SK-N-SH (cell line): ENCODE data around the gene STAT1. TPM values are rescaled to one million over a fixed set of nuclear protein-coding genes. Genes with fewer than 3 reads are reported as not detected.
A peak's percentile ranks its signal among the peaks of the same experiment; 100 is the strongest.

ENCODE experiments used
- CTCF ChIA-PET: fragments of 300-600, 350-600 bp; formaldehyde crosslinking; extraction: SDS; loops from one replicate; lab custom pipeline; 2021; lab: Yijun Ruan, JAX
- POLR2A ChIA-PET: fragments of 350-600 bp; sonication (Branson Sonifier 250); formaldehyde crosslinking; extraction: SDS; loops from one replicate; lab custom pipeline; 2020; ENCODE audit warnings: antibody characterized with exemption, inconsistent platforms; lab: Yijun Ruan, JAX
- DNase-seq: peaks from one replicate; pipeline ENCODE4 v3.0.0; 2012
- H2AFZ ChIP-seq: fragments of 200-600 bp; sonication (generic); 2 replicates; pipeline ENCODE4 v1.8.1; 2016; ENCODE audit warnings: antibody characterized with exemption, mild to moderate bottlenecking, low read depth
- H3F3A ChIP-seq: fragments of 200-600 bp; sonication (generic); replicated peaks from 2 replicates; pipeline ENCODE3; 2016; ENCODE audit warnings: antibody characterized with exemption, mild to moderate bottlenecking; ENCODE audit not compliant: insufficient read depth
- H3K27ac ChIP-seq, 2 experiments: fragments of 200-500 bp in 1 of 2; fragments of 200-600 bp in 1 of 2; sonication (Bioruptor generic) in 1 of 2; sonication (generic), shearing (Covaris generic) in 1 of 2; 2 replicates each; pipeline versions ENCODE4 v1.5.1 to v1.6.1; 2014 to 2016; ENCODE audit warnings: low read depth in 2 of 2, inconsistent platforms in 1 of 2, low read length in 1 of 2, mild to moderate bottlenecking in 1 of 2, mixed read lengths in 1 of 2
- H3K27me3 ChIP-seq: fragments of 200-600 bp; sonication (generic), shearing (Covaris generic); 2 replicates; pipeline ENCODE4 v1.6.1; 2016; ENCODE audit warnings: mixed run types; ENCODE audit not compliant: insufficient read depth
- H3K36me3 ChIP-seq, 2 experiments: fragments of 200-500 bp in 1 of 2; fragments of 200-600 bp in 1 of 2; sonication (Bioruptor generic) in 1 of 2; sonication (generic) in 1 of 2; replicated peaks in 1 of 2; 2 replicates each; pipeline versions ENCODE3 to v1.5.1; 2014 to 2016; ENCODE audit warnings: low read length in 1 of 2, mild to moderate bottlenecking in 1 of 2; ENCODE audit not compliant: insufficient read depth in 2 of 2, control insufficient read depth in 1 of 2
- H3K4me1 ChIP-seq, 2 experiments: fragments of 200-500 bp in 1 of 2; fragments of 200-600 bp in 1 of 2; sonication (Bioruptor generic) in 1 of 2; sonication (generic), shearing (Covaris generic) in 1 of 2; 2 replicates each; pipeline versions ENCODE4 v1.5.1 to v1.6.1; 2014 to 2016; ENCODE audit warnings: low read depth in 1 of 2, low read length in 1 of 2, mixed run types in 1 of 2; ENCODE audit not compliant: insufficient read depth in 2 of 2, control insufficient read depth in 1 of 2
- H3K4me2 ChIP-seq: fragments of 200-600 bp; sonication (generic), shearing (Covaris generic); 2 replicates; pipeline ENCODE4 v1.6.1; 2017; ENCODE audit warnings: mixed run types
- H3K4me3 ChIP-seq, 2 experiments: fragments of 200-500 bp in 1 of 2; fragments of 200-600 bp in 1 of 2; sonication (Bioruptor generic) in 1 of 2; sonication (generic), shearing (Covaris generic) in 1 of 2; 2 replicates each; pipeline versions ENCODE4 v1.5.1 to v1.8.1; 2014 to 2016; ENCODE audit warnings: low read depth in 2 of 2, inconsistent platforms in 1 of 2, low read length in 1 of 2, mild to moderate bottlenecking in 1 of 2, mixed read lengths in 1 of 2, moderate library complexity in 1 of 2
- H3K79me2 ChIP-seq: fragments of 200-600 bp; sonication (generic); 2 replicates; pipeline ENCODE4 v1.8.1; 2017; ENCODE audit warnings: mild to moderate bottlenecking; ENCODE audit not compliant: insufficient read depth
- H3K9ac ChIP-seq: fragments of 200-600 bp; sonication (generic); 2 replicates; pipeline ENCODE4 v1.6.1; 2017; ENCODE audit warnings: mixed run types
- H3K9me2 ChIP-seq: fragments of 200-600 bp; sonication (generic); 2 replicates; pipeline ENCODE4 v1.6.1; 2017; ENCODE audit warnings: mixed run types
- H3K9me3 ChIP-seq: fragments of 200-600 bp; sonication (generic); 2 replicates; pipeline ENCODE4 v1.6.1; 2017; ENCODE audit warnings: mixed run types, mild to moderate bottlenecking, moderate library complexity
- H4K20me1 ChIP-seq: fragments of 200-600 bp; sonication (generic); 2 replicates; pipeline ENCODE4 v1.6.1; 2017; ENCODE audit warnings: mild to moderate bottlenecking, mixed run types; ENCODE audit not compliant: insufficient read depth
- ELF1 ChIP-seq: IDR thresholded peaks from 2 replicates; pipeline ENCODE4 v1.4.0; 2012
- EP300 ChIP-seq, 2 experiments: IDR thresholded peaks; 2 replicates each; pipeline versions ENCODE4 v1.4.0 to v1.6.1; 2012; ENCODE audit warnings: borderline replicate concordance in 1 of 2, low read depth in 1 of 2, low read length in 1 of 2
- EZH2phosphoT487 ChIP-seq: fragments of 200-600 bp; sonication (generic); IDR thresholded peaks from 2 replicates; pipeline ENCODE4 v1.6.1; 2017; ENCODE audit warnings: low read depth, mixed run types, mild to moderate bottlenecking, antibody characterized with exemption, moderate library complexity, borderline replicate concordance
- FOSL2 ChIP-seq: IDR thresholded peaks from 2 replicates; pipeline ENCODE4 v1.4.0; 2012; ENCODE audit warnings: low read depth, mild to moderate bottlenecking, moderate library complexity, borderline replicate concordance
- FOXJ3 ChIP-seq: sonication (generic); formaldehyde crosslinking; IDR thresholded peaks from 2 replicates; pipeline ENCODE4 v1.5.1; 2020; ENCODE audit warnings: mild to moderate bottlenecking, missing genetic modification reagents
- FOXM1 ChIP-seq: IDR thresholded peaks from 2 replicates; pipeline ENCODE4 v1.4.0; 2012; ENCODE audit warnings: low read depth, mild to moderate bottlenecking
- GABPA ChIP-seq: IDR thresholded peaks from 2 replicates; pipeline ENCODE4 v1.4.0; 2012; ENCODE audit warnings: low read depth, mild to moderate bottlenecking
- GATA2 ChIP-seq: sonication (generic); formaldehyde crosslinking; IDR thresholded peaks from 2 replicates; pipeline ENCODE4 v1.5.0; 2020; ENCODE audit warnings: mild to moderate bottlenecking, missing genetic modification reagents
- MEF2A ChIP-seq: IDR thresholded peaks from 2 replicates; pipeline ENCODE4 v1.4.0; 2012; ENCODE audit warnings: low read depth, borderline replicate concordance
- MXI1 ChIP-seq: IDR thresholded peaks from 2 replicates; pipeline ENCODE4 v1.6.1; 2012; ENCODE audit warnings: mild to moderate bottlenecking, low read depth, low read length, improper control_type of control experiment
- NFIC ChIP-seq: IDR thresholded peaks from 2 replicates; pipeline ENCODE4 v1.4.0; 2012; ENCODE audit warnings: borderline replicate concordance
- NRF1 ChIP-seq: IDR thresholded peaks from 2 replicates; pipeline ENCODE4 v1.6.1; 2012; ENCODE audit warnings: low read depth, mild to moderate bottlenecking, low read length
- POLR2AphosphoS5 ChIP-seq: IDR thresholded peaks from 2 replicates; pipeline ENCODE4 v1.6.1; 2012; ENCODE audit warnings: low read depth, low read length
- RAD21 ChIP-seq: IDR thresholded peaks from 2 replicates; pipeline ENCODE4 v1.6.1; 2012; ENCODE audit warnings: mild to moderate bottlenecking, low read length
- RXRA ChIP-seq: IDR thresholded peaks from 2 replicates; pipeline ENCODE4 v1.4.0; 2012; ENCODE audit warnings: low read depth, mild to moderate bottlenecking, borderline replicate concordance
- TCF12 ChIP-seq: IDR thresholded peaks from 2 replicates; pipeline ENCODE4 v1.4.0; 2012
- TEAD4 ChIP-seq: IDR thresholded peaks from 2 replicates; pipeline ENCODE4 v1.4.0; 2012; ENCODE audit warnings: mild to moderate bottlenecking, borderline replicate concordance; ENCODE audit not compliant: insufficient read depth
- WGBS: methylation state at CpG from one replicate; pipeline ENCODE4 v1.1.6; 2017; ENCODE audit warnings: low lambda C conversion rate; 5-methylcytosine and 5-hydroxymethylcytosine counted together
- polyA plus RNA-seq, 3 experiments: library from polyadenylated mRNA; depleted of rRNA; stranded (reverse); fragments of >200 nt; gene quantifications; 2 replicates each; pipeline ENCODE4 v1.2.3, GENCODE V29; 2012
- TF ChIP-seq, protein P1 (sequence below): IDR thresholded peaks from 2 replicates; pipeline ENCODE4; 2012
- TF ChIP-seq, protein P2 (sequence below): fragments of 150-350 bp; IDR thresholded peaks from 2 replicates; pipeline ENCODE4 v1.6.1; 2017; ENCODE audit warnings: antibody characterized with exemption, low read length, low read depth, borderline replicate concordance
- TF ChIP-seq, protein P3 (sequence below): IDR thresholded peaks from 2 replicates; pipeline ENCODE4 v1.4.0; 2012; ENCODE audit warnings: low read depth, borderline replicate concordance

STAT1 gene
- polyA plus RNA-seq, 1 of the 3 experiments (the other 2 are of a cell fraction), result 22.1 TPM

DNA sequence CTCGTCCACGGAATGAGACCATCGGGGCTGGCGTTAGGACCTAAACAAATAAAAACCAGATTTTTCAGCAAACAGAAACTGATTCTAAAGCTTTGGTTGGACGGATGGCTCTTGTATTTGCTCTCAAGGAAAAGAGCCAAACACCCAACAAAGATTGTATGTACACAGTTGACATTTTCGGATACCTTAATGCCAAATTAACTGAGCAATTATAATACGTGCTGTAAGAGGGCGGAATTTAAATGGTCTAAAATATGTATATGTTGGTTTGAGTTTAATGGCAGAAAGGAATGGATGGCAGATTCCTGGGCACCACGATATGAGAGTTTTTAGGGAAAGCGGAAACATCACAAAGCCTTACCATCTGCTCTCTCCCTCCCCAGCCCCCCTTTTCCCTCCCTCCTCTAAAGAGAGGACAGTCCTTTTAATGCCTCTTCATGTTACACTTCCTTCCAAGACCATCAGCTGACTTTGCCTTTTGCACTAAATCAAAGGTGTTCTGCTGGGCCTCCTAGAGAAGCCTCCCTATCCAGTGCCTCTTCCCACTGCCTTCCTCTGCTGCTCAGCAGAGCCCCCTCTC, 33.3 kb downstream of the STAT1 start:
- WGBS, result 97% methylated on average over 10 of the region's 10 CpGs

DNA sequence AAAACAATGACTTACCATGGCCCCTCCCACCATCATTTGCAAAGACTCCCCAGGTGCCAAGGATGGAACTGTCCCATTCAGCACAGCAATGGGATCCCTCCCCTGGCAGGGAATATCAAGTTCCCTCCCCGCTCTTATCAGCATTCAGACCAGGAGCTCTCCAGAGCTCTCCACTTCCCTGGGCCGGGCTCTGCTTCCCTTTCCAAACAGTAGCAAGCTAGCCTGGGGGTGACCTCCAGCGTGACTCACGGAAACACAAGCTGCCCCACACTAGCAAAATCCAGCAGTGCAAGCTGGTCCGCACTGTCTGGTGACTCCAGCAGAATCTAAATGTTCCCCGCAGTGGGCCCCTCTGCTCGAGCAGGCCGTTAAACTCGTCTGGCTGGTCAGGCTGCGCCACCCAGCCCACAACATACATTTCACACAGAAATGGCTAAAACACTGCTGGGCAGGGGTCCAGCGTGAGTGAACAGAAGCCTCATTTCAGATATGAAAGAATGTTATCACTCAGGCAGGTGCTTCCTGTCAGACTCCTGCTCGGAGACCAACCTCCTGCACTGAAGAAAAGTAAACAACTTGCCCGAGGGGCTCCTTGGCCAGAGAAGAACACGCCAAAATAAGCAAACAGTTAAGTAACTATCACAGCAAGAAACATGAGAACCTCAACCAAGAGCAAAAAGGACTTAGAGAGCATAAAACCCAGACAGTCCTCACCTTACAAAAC, 33.9 kb downstream of the STAT1 start:
- H3F3A ChIP-seq, result peaks cover 22% of the 10 kb centered on the region
- H3K9me2 ChIP-seq, result no peaks in the 10 kb centered on the region
- H3K4me2 ChIP-seq, result no peak overlapping the region
- peaks cover 17 to 23% of the 10 kb centered on the region in 2 experiments for H3K4me1 ChIP-seq
- H3K27me3 ChIP-seq, result no peaks in the 10 kb centered on the region
- peaks cover 71 to 99% of the 10 kb centered on the region in 2 experiments for H3K36me3 ChIP-seq
- H2AFZ ChIP-seq, result no peak overlapping the region
- no peak overlapping the region for H3K9ac ChIP-seq
- no peak overlapping the region; a peak in 1 of 4 replicates for H3K4me3 ChIP-seq
- H3K9me3 ChIP-seq, result no peaks in the 10 kb centered on the region
- H3K27ac ChIP-seq, result peak overlapping the region; percentile 6 to 93; a peak in 3 of 4 replicates
- ChIA-PET POLR2A (interaction anchor here (0.9 to 1.1 kb wide), 3 partner anchors 34 to 661 kb away, joined by 3 to 4 read pairs (median 4); partner anchors contain the start of genes HIBCH and STAT1), CTCF (interaction anchor here (1.1 kb wide), 1 partner anchor 16 kb away, joined by 3 read pairs; no protein-coding TSS in a partner anchor)
- peak; percentile 77 for DNase-seq
- H4K20me1 ChIP-seq, result no peaks in the 10 kb centered on the region
- no peaks in the 10 kb centered on the region for H3K79me2 ChIP-seq
- 42% methylated on average over 6 of the region's 14 CpGs for WGBS
- TF ChIP-seq RAD21 (peak; percentile 19; the same call in 1 of the 2 replicates), FOSL2 (peak; percentile 44; the same call in 1 of the 2 replicates), MEF2A (no peak), NRF1 (no peak), EP300 (IDR thresholded peaks at IDR 0.05; ENCODE audit: borderline replicate concordance in 1 of 2, low read depth in 1 of 2, low read length in 1 of 2) (peak in 1 of 2 experiments; percentile 13; a peak in 1 of 4 replicates), NFIC (peak; percentile 13), TCF12 (peak; percentile 62), TEAD4 (no peak), RXRA (peak; percentile 68; the same call in 1 of the 2 replicates), MXI1 (no peak), EZH2phosphoT487 (no peak), GABPA (no peak), POLR2AphosphoS5 (no peak), FOXJ3 (CRISPR knock-in tag) (peak; percentile 25; the same call in 1 of the 2 replicates), ELF1 (no peak)
- TF ChIP-seq, protein P1, sequence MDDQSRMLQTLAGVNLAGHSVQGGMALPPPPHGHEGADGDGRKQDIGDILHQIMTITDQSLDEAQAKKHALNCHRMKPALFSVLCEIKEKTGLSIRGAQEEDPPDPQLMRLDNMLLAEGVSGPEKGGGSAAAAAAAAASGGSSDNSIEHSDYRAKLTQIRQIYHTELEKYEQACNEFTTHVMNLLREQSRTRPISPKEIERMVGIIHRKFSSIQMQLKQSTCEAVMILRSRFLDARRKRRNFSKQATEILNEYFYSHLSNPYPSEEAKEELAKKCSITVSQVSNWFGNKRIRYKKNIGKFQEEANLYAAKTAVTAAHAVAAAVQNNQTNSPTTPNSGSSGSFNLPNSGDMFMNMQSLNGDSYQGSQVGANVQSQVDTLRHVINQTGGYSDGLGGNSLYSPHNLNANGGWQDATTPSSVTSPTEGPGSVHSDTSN, result 0 out of 2 replicates have a peak, but pooled peaks have one; percentile 4
- TF ChIP-seq, protein P2, sequence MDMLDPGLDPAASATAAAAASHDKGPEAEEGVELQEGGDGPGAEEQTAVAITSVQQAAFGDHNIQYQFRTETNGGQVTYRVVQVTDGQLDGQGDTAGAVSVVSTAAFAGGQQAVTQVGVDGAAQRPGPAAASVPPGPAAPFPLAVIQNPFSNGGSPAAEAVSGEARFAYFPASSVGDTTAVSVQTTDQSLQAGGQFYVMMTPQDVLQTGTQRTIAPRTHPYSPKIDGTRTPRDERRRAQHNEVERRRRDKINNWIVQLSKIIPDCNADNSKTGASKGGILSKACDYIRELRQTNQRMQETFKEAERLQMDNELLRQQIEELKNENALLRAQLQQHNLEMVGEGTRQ, result no peak
- TF ChIP-seq, protein P3, sequence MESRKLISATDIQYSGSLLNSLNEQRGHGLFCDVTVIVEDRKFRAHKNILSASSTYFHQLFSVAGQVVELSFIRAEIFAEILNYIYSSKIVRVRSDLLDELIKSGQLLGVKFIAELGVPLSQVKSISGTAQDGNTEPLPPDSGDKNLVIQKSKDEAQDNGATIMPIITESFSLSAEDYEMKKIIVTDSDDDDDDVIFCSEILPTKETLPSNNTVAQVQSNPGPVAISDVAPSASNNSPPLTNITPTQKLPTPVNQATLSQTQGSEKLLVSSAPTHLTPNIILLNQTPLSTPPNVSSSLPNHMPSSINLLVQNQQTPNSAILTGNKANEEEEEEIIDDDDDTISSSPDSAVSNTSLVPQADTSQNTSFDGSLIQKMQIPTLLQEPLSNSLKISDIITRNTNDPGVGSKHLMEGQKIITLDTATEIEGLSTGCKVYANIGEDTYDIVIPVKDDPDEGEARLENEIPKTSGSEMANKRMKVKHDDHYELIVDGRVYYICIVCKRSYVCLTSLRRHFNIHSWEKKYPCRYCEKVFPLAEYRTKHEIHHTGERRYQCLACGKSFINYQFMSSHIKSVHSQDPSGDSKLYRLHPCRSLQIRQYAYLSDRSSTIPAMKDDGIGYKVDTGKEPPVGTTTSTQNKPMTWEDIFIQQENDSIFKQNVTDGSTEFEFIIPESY, result no peak

More for the DNA sequence above, 33.3 kb downstream of the STAT1 start:
- TF ChIP-seq GATA2 (CRISPR knock-in tag) (no peak), FOXM1 (no peak), MXI1 (no peak), NRF1 (no peak), TCF12 (no peak)
- TF ChIP-seq, protein P1, result no peak
- Histone ChIP-seq H3F3A (peaks cover 22% of the 10 kb centered on the region), H3K9me3 (no peaks in the 10 kb centered on the region), H3K4me1 (peaks cover 17 to 23% of the 10 kb centered on the region in 2 experiments), H3K79me2 (no peaks in the 10 kb centered on the region), H3K9me2 (no peaks in the 10 kb centered on the region), H3K4me2 (no peak overlapping the region), H3K4me3 (no peak overlapping the region), H3K9ac (no peak overlapping the region), H3K27ac (peak overlapping the region; percentile 6 to 93; a peak in 3 of 4 replicates), H4K20me1 (no peaks in the 10 kb centered on the region), H3K27me3 (no peaks in the 10 kb centered on the region), H3K36me3 (peaks cover 70 to 99% of the 10 kb centered on the region in 2 experiments), H2AFZ (no peak overlapping the region)
- CTCF ChIA-PET, result interaction anchor here (1.1 kb wide), 1 partner anchor 16 kb away, joined by 3 read pairs; no protein-coding TSS in a partner anchor
- DNase-seq, result no peak
- POLR2A ChIA-PET, result interaction anchor here (0.9 to 1.1 kb wide), 2 partner anchors 34 to 99 kb away, joined by 4 read pairs; partner anchors contain the start of gene STAT1
